SU-DHL-6 (cell line): Measurements from ENCODE around the gene CEBPG.

ENCODE experiments used
- H2AFZ ChIP-seq: fragments of 200-600 bp; sonication (generic); 2 replicates; pipeline ENCODE4 v1.6.1; 2014; ENCODE audit warnings: low read depth, mild to moderate bottlenecking, moderate library complexity, mixed read lengths, antibody characterized with exemption, low read length; ENCODE audit not compliant: severe bottlenecking
- H3F3A ChIP-seq: fragments of 200-600 bp; shearing (Covaris generic); 2 replicates; pipeline ENCODE4 v1.6.0; 2016; ENCODE audit warnings: antibody characterized with exemption, mild to moderate bottlenecking; ENCODE audit not compliant: insufficient read depth
- H3K27ac ChIP-seq: fragments of 200-600 bp; sonication (generic); 2 replicates; pipeline ENCODE4 v1.5.1; 2016; ENCODE audit warnings: low read depth, mild to moderate bottlenecking, low read length, moderate library complexity, mixed read lengths
- H3K27me3 ChIP-seq: fragments of 200-600 bp; sonication (generic), shearing (Covaris generic); 2 replicates; pipeline ENCODE4 v1.6.0; 2014; ENCODE audit warnings: mild to moderate bottlenecking, low read length
- H3K36me3 ChIP-seq: fragments of 200-600 bp; sonication (generic); 2 replicates; pipeline ENCODE4 v1.6.1; 2014; ENCODE audit warnings: mild to moderate bottlenecking, low read length, mixed read lengths
- H3K4me2 ChIP-seq: fragments of 300-600, 200-600 bp; shearing (Covaris generic), sonication (generic); 2 replicates; pipeline ENCODE4 v1.6.0; 2014; ENCODE audit warnings: low read length, low read depth, mild to moderate bottlenecking; ENCODE audit not compliant: poor library complexity, severe bottlenecking
- H3K4me3 ChIP-seq: fragments of 200-600 bp; sonication (generic); 2 replicates; pipeline ENCODE4 v1.5.1; 2014; ENCODE audit warnings: antibody characterized with exemption, low read length, mild to moderate bottlenecking, mixed read lengths; ENCODE audit not compliant: insufficient read depth, poor library complexity, severe bottlenecking
- H3K79me2 ChIP-seq: fragments of 200-600 bp; sonication (generic); 2 replicates; pipeline ENCODE4 v1.6.1; 2014; ENCODE audit warnings: mild to moderate bottlenecking, low read length, moderate library complexity; ENCODE audit not compliant: insufficient read depth
- H3K9ac ChIP-seq: fragments of 200-600 bp; sonication (generic); 2 replicates; pipeline ENCODE4 v1.7.0; 2014; ENCODE audit warnings: mild to moderate bottlenecking, low read length
- H3K9me2 ChIP-seq: fragments of 200-600 bp; sonication (generic); replicated peaks from 2 replicates; pipeline ENCODE4 v1.6.1; 2014; ENCODE audit warnings: low read length; ENCODE audit not compliant: insufficient read depth
- H3K9me3 ChIP-seq: fragments of 200-600 bp; sonication (generic); 2 replicates; pipeline ENCODE4 v1.6.1; 2014; ENCODE audit warnings: low read length, mixed read lengths; ENCODE audit not compliant: insufficient read depth
- H4K20me1 ChIP-seq: fragments of 200-600 bp; sonication (generic); 2 replicates; pipeline ENCODE4 v1.6.1; 2014; ENCODE audit warnings: low read depth, mild to moderate bottlenecking, antibody characterized with exemption, low read length, moderate library complexity, mixed read lengths
- EZH2phosphoT487 ChIP-seq: fragments of 200-600 bp; sonication (generic), shearing (Covaris generic); conservative IDR thresholded peaks from 2 replicates; pipeline ENCODE4 v1.6.1; 2018; ENCODE audit warnings: mild to moderate bottlenecking, antibody characterized with exemption, low read length, moderate library complexity, mixed read lengths
- TF ChIP-seq, protein P1 (sequence below): fragments of 200-600 bp; sonication (generic); IDR thresholded peaks from one replicate; pipeline ENCODE4 v1.5.1; 2017; ENCODE audit warnings: antibody characterized with exemption, mild to moderate bottlenecking, low read length, moderate library complexity; ENCODE audit not compliant: insufficient read depth, poor library complexity, severe bottlenecking

The CEBPG gene

DNA sequence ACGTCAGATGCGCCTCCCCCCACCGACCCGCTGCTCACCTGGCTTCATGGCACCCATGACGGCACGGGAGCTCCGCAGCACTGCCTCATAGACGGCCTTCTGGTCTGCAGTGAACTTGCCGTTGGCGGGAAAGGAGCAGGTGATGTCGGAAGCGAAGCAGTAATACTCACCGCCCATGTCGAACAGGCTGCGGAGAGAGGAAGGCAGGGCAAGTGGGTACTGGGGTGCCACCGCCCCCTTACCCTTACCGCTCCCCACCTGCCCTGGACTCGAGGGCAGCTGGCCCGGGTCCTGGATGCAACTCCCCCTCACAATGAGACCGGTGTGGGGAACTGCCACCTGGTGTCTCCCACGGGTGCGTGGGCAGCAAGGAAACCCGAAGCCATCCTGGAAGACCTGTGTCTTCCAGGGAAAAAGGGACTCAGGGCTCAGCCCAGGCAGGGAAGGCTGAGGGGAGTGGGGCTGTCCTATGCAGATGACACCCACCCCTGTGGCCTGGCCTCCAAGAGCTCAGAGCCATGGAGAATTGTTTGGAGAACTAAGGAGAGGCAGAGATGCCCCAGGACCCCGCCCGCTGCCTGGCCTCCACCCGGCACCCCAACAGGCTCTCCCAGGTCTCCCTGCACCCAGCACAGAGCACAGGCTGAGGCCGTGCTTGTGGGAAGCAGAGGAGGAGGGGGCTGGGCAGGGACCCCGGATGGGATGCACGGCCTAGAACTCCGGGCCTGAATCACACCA lies 28.3 kb downstream of the CEBPG start:
- H3K9me2 ChIP-seq: no peaks in the 10 kb centered on the region
- H3K27ac ChIP-seq: no peak overlapping the region
- H3K36me3 ChIP-seq: no peaks in the 10 kb centered on the region
- no peak for TF ChIP-seq EZH2phosphoT487
- TF ChIP-seq, protein P1, sequence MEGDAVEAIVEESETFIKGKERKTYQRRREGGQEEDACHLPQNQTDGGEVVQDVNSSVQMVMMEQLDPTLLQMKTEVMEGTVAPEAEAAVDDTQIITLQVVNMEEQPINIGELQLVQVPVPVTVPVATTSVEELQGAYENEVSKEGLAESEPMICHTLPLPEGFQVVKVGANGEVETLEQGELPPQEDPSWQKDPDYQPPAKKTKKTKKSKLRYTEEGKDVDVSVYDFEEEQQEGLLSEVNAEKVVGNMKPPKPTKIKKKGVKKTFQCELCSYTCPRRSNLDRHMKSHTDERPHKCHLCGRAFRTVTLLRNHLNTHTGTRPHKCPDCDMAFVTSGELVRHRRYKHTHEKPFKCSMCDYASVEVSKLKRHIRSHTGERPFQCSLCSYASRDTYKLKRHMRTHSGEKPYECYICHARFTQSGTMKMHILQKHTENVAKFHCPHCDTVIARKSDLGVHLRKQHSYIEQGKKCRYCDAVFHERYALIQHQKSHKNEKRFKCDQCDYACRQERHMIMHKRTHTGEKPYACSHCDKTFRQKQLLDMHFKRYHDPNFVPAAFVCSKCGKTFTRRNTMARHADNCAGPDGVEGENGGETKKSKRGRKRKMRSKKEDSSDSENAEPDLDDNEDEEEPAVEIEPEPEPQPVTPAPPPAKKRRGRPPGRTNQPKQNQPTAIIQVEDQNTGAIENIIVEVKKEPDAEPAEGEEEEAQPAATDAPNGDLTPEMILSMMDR: no peak
- no peaks in the 10 kb centered on the region for H3F3A ChIP-seq
- no peak overlapping the region for H2AFZ ChIP-seq
- H3K4me3 ChIP-seq: no peak overlapping the region
- H4K20me1 ChIP-seq: no peaks in the 10 kb centered on the region
- no peaks in the 10 kb centered on the region for H3K79me2 ChIP-seq
- no peaks in the 10 kb centered on the region for H3K9me3 ChIP-seq
- H3K27me3 ChIP-seq: no peaks in the 10 kb centered on the region
- H3K4me2 ChIP-seq: no peak overlapping the region
- H3K9ac ChIP-seq: no peak overlapping the region

- Histone ChIP-seq H3K79me2 (no peaks in the 10 kb centered on the region), H3K9ac (no peak overlapping the region), H3K9me3 (no peaks in the 10 kb centered on the region), H3K27me3 (no peaks in the 10 kb centered on the region), H3K27ac (no peak overlapping the region), H3K4me2 (no peak overlapping the region), H2AFZ (no peak overlapping the region), H3K4me3 (no peak overlapping the region), H4K20me1 (no peaks in the 10 kb centered on the region), H3F3A (no peaks in the 10 kb centered on the region), H3K9me2 (no peaks in the 10 kb centered on the region), H3K36me3 (no peaks in the 10 kb centered on the region)
- TF ChIP-seq, protein P1: no peak
- TF ChIP-seq EZH2phosphoT487: no peak
Measured at GRCh38 chr19:33402421-33403220, 29.1 kb downstream of the CEBPG start.

DNA sequence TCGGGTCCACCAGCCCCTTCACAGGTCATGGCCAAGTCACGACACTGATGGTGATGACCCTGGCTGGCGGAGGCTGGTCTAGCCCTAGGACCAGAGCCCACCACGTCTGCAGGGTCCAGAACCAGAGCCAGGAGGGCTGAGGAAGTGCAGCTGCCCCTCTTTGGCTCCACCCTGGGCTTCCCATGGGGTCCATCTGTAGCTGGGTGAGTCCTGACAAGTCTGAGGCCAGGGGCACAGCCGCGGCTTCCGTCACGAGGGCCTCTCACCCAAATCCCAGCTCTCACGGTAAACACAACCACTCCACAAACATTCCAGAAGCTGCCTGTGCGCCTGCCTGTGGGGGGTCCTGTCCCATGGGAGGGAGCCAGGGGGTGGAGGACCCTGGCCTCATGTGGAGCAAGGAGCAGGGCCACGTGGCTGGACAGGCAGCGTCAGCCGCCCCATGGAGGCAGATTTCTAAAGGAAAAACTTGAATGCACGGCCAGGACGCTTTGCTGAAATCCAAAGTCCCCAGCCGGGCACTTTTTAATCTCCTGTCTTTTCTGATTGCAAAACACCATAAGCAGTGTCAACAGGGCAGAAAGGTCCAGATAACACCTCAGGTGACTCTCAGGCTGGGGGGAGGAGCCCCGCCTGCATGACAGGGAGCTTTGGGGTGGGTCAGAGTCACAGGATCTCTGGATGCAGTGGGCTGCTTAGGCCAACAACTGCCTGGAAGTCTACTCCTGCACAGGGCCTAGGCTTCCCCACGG lies 29.9 kb downstream of the CEBPG start:
- no peaks in the 10 kb centered on the region for H3F3A ChIP-seq
- H3K27me3 ChIP-seq: no peaks in the 10 kb centered on the region
- no peak overlapping the region for H3K4me3 ChIP-seq
- H3K36me3 ChIP-seq: no peaks in the 10 kb centered on the region
- no peak overlapping the region for H3K27ac ChIP-seq
- H4K20me1 ChIP-seq: no peaks in the 10 kb centered on the region
- H3K4me2 ChIP-seq: no peak overlapping the region
- no peaks in the 10 kb centered on the region for H3K9me2 ChIP-seq
- no peak for TF ChIP-seq EZH2phosphoT487
- TF ChIP-seq, protein P1: no peak
- H2AFZ ChIP-seq: no peak overlapping the region
- no peaks in the 10 kb centered on the region for H3K9me3 ChIP-seq
- no peak overlapping the region for H3K9ac ChIP-seq
- H3K79me2 ChIP-seq: no peaks in the 10 kb centered on the region
